Stimulated activated CD4-positive, alpha-beta T cell treated with anti-CD3 and anti-CD28 coated beads, TNF-alpha, amount 100 ng/mL, for 4 hours (primary cell): ENCODE results near the gene NLGN1.
"Not testable (repeated sequence)": the region's sequence is repeated elsewhere in the genome, so short reads cannot be mapped to it uniquely, and the experiment has no call there.

Experiments
- DNase-seq, 3 experiments: peaks; one replicate each; pipeline ENCODE4 v3.0.0-alpha.2; 2020; ENCODE audit warnings: low read depth in 3 of 3

The NLGN1 gene

DNA sequence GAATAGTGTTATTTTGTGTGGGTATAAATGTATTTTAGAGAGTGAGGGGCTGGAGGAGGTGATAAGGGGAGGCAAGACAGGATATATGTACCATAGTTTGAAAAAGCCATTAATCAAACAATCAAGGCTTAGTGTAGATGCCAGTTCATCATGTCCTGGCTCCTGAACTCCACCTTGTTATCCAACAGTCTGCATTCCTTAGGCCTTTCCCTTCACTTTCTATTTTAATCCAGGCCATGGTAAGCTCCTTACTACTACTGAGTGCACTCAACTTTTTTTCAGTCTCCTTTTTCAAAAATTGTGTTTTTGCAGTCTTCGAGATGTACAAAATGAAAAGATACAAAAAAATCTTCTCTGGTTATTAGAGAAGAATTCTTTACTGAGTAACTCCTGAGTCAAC lies 761.1 kb downstream of the NLGN1 start:
- DNase-seq = no peak

DNA sequence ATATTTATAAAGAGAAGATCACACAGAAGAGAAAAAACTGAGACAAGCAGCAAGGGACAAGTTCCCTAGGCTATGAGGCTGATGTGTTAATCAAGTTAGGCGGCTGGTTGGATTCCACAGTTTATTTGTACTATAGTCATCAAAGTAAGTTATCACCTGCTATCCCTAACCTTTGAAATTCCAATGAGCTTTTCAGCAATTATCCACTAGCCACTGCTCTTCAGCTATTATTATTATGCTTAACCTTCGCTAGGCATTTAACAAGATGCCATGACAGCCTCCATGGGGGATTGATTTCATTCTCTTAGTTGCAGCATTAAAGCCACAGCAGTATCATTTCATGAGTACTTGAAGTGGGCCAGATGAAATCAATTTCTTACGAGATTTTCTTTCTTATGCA lies 762.1 kb downstream of the NLGN1 start:
- no peak for DNase-seq

GRCh38 chr3:174162550-174162949 lies 765.0 kb downstream of the NLGN1 start:
- DNase-seq = no peak

- no peak for DNase-seq
Measured at GRCh38 chr3:174168026-174168425, 770.5 kb downstream of the NLGN1 start.

DNA sequence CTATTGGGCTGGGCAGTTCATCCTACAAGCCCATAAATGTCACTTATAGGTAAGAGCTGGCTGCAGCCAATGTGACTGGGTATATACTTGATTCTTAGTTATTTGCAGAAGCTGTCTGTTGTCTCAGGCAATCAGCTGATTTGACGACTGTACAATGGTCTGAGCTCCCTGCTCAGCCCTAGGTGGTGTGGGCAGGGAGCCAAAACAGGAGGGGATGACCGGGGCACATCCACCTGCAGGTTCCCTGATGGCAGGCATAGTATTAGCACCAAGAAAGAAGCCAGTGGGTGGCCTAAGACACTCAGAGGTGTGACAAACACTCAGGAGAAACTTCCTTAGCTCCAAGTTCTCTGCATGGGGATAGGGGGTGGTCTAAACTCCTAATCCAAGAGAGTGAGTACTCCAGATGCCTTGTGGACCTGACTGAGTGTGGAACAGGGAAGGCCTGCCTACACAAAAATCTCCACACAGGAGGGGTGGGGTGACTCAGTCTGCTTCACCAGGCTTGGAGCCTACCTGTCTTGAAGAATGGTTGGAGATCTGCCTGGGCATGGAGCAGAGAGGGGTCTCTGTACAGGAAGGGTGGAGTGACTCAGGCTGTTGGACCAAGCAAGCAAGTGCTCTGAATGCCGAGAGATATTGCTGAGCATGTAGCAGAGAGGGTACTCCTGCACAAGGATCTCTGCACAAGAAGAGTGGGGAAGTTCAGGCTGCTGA lies 771.2 kb downstream of the NLGN1 start:
- DNase-seq = no peak

DNA sequence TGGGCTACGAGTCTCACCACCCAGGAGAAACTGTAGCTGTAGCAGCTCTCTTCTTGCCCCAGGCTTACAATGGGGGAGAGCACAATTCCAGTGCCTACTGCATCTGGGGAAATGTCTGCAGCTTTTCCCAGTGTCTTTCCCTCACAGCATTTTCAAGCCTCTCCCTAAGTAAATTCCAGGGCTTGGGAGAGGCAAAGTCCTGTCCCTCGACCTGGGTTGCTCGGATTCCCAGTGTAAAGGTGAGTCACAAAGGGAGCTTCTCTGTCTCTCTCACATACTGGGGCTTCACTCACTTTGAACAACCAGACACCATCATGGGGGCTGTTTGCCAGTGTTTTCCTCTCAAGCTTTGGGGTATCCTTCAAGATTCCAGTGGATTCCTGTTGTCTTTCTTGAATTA lies 772.2 kb downstream of the NLGN1 start:
- no peak for DNase-seq

- no peak for DNase-seq
Measured at GRCh38 chr3:174170248-174170647, 772.7 kb downstream of the NLGN1 start.

DNA sequence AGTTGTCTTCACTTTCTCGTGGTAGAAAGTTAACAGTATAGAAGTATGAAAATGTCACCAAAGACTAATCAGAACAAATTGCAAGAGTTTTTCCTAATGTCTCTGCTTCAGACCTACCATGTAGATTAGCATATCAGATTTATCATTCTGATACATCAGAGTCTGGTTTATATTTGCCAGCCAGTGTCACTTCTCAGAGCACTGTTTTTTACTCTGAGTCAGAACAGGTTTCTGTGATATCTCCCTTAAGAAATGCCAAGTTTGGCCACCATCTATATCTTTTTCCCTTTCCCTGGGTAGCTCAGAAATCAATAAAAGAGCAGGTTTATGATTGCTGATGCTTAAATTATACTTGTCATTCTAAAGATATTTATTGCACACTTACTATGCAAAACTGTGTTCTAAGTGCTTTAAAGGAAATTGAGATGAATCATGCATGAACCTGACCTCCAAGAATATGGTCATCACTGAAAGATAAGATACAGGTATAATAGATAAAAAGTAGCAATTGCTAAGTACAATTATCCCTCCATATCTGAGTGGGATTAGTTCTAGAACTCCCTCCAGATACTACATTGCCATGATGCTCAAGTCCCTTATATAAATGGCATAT lies 788.9 kb downstream of the NLGN1 start:
- no peak for DNase-seq

DNA sequence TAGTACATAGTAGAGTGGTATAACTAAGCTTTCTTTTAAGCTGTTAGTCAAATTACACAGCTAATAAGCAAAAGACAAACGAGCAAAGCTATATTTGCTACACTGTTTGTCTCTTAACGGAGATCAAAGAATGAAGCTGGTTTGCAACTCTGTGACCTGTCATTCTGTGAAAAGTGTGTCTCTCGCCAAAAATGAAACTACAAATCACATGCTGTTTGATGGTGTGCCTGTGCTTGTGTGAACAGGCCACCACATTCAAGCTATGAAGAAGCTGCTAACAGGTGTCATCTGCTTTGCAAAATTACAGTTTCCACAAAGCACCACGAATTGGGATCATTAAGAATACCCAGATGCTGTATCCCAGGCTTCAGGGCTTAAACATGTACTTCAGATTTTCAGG lies 793.8 kb downstream of the NLGN1 start:
- no peak for DNase-seq

DNA sequence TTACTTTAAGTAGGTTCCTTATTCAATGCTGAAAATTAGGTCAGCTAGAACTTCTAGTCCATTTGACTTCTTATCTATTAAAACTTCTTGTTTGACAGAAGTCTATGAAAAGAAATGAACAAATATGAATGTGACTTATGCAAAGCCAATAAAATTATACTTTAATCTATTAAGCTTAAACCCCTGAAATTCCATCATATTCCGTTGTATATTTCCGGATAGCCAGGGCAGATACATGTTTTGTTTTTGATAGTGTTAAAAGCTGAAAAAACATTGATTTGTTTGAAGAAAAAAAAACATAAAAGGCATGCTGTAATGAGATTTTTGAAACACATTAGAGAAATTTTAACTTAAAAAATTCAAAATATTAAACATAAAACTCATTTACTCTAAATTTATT lies 794.4 kb downstream of the NLGN1 start:
- no peak for DNase-seq

- no peak for DNase-seq
Measured at GRCh38 chr3:174192471-174192870, 794.9 kb downstream of the NLGN1 start.

- DNase-seq = no peak
Measured at GRCh38 chr3:174193604-174194003, 796.1 kb downstream of the NLGN1 start.

- no peak for DNase-seq
Measured at GRCh38 chr3:174197416-174197815, 799.9 kb downstream of the NLGN1 start.

GRCh38 chr3:174198199-174198598 lies 800.7 kb downstream of the NLGN1 start:
- no peak for DNase-seq

DNA sequence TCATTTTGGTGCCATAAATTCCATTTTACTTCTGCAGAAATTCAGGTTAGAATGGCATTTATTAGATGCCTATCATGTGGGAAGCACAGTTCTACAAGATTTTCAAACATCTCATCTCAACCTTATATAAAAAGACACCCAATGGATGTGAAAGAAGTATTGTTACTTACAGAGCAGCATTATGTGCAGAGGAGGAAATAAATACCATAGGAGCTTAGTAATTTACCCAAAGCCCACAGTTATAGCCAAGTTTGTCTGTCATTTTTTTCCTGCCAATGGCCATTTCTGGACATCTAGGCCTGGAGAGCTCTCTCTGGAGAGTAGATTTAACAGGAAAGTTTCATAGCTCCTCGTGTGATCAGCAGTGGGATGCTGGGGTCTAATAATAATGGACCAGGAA lies 802.2 kb downstream of the NLGN1 start:
- no peak for DNase-seq

DNA sequence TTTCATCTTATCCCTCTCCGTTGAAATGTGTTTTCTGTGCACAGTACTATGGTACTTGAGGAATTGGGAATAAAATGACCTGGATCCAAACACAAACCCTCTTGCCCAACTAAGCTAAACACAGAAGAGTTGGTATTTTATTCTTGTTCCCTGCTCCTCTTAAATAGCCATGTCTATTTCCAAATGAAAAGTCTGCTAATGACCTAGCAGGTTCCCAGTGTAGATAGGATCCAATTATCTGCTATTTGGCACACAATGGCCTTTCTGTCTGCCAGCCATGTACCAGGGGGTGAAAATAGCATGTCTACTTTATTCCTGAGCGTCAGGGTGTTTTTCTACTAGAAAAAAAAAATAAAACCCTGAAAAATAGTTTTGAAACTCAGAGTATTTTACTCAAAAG lies 804.6 kb downstream of the NLGN1 start:
- DNase-seq = no peak

- no peak for DNase-seq
Measured at GRCh38 chr3:174202561-174202960, 805.0 kb downstream of the NLGN1 start.

GRCh38 chr3:174204765-174205164 lies 807.2 kb downstream of the NLGN1 start:
- no peak for DNase-seq

DNA sequence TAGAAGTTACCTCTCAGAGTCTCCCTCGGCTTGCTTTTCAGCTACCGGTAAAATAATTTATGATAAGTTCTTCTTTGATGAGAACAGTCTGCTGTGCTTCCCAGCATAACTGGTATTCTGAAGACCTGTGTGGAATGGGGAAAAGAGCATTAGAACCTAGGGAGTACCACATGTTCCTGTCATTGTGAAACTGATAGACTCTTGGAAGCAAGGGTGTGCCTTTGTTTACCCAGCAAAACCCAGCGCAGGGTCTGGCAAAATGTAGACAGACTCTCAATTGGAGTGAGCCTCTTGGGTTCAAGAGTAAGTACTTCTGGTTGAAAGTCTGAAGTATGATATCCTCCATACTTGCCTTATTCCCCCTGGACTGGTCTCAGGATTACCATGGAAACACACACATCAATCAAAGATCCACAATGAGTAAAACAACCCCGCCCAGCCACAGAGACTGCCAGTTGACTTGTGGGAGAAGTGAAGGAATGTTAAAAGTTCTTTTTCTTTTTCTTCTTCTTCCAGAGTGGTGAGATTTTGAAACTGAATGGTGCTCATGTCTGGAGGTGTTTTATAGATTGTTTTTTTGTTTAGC lies 809.2 kb downstream of the NLGN1 start:
- no peak for DNase-seq

DNA sequence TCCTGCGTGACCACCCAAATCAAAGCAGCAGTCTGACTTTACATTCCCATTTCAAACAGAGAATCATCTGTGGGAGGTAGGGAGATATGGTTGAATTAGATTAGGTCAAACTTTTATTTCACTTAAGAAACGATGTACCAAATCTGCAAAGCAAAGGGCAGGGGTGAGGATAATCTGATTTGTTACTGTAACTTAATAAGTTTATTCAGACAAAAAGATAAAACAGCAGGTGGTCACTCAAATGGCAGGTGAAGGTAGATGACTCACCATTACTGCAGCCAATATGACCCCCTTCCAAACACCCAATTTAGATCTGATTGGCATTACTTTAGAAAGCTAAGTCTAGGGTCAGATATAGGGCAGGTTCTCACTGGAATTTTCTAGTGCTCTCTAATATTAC lies 810.6 kb downstream of the NLGN1 start:
- no peak for DNase-seq

GRCh38 chr3:174211896-174212295 lies 814.4 kb downstream of the NLGN1 start:
- not testable (repeated sequence) for DNase-seq

- no peak for DNase-seq
Measured at GRCh38 chr3:174215456-174215855, 817.9 kb downstream of the NLGN1 start.

- no peak for DNase-seq
Measured at GRCh38 chr3:174216019-174216418, 818.5 kb downstream of the NLGN1 start.
